Suprapubic skin (tissue), 4 donors: ENCODE measurements around the gene DOK6.
"Not testable (repeated sequence)": the region's sequence is repeated elsewhere in the genome, so short reads cannot be mapped to it uniquely, and the experiment has no call there.

Experiments used
- POLR2A ChIP-seq, 2 donors: fragments of 450-650 bp; IDR thresholded peaks; one replicate each; pipeline ENCODE4 v1.6.1; 2017; ENCODE audit warnings: antibody characterized with exemption in 2 of 2, mild to moderate bottlenecking in 2 of 2, moderate library complexity in 2 of 2
- POLR2AphosphoS5 ChIP-seq, 3 donors: sonication (generic); formaldehyde crosslinking; IDR thresholded peaks; one replicate each; pipeline ENCODE4 v1.6.1; 2017; ENCODE audit warnings: antibody characterized with exemption in 3 of 3

GRCh38 chr18:69359768-69360167, 40.9 kb upstream of the DOK6 start:
- TF ChIP-seq POLR2A, POLR2AphosphoS5 (IDR thresholded peaks at IDR 0.05): not testable (repeated sequence)
